SK-N-MC (cell line): Measurements from ENCODE around the gene PHF14.

Experiments used
- EZH2 ChIP-seq: fragments of 200-600 bp; sonication (generic); IDR thresholded peaks from one replicate; pipeline ENCODE4 v1.6.1; 2017; ENCODE audit warnings: antibody characterized with exemption
- POLR2AphosphoS5 ChIP-seq: IDR thresholded peaks from 2 replicates; pipeline ENCODE4 v1.6.1; 2012; ENCODE audit warnings: mild to moderate bottlenecking, low read depth, low read length, borderline replicate concordance

DNA sequence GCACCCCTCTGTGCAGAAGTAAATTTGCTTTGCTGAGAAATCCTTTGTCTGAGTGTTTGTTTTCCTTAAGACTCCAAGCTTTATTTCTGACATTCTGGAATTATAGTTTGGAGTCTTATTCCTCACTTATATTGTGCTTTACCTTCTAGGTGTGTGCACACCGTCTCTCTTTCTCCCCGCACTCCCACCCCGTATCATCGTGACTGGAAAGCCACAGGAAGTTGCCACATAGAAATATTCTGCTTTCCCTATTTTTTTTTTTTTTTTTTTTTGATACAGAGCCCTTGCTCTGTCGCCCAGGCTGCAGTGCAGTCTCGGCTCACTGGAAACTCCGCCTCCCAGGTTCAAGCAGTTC is 109.5 kb downstream of the PHF14 start:
- TF ChIP-seq POLR2AphosphoS5: no peak
- TF ChIP-seq EZH2: no peak
